Measurements from ENCODE around the gene PEDS1.

- no peak for TF ChIP-seq POLR2A (IDR thresholded peaks at IDR 0.05)
- TF ChIP-seq, protein P1, sequence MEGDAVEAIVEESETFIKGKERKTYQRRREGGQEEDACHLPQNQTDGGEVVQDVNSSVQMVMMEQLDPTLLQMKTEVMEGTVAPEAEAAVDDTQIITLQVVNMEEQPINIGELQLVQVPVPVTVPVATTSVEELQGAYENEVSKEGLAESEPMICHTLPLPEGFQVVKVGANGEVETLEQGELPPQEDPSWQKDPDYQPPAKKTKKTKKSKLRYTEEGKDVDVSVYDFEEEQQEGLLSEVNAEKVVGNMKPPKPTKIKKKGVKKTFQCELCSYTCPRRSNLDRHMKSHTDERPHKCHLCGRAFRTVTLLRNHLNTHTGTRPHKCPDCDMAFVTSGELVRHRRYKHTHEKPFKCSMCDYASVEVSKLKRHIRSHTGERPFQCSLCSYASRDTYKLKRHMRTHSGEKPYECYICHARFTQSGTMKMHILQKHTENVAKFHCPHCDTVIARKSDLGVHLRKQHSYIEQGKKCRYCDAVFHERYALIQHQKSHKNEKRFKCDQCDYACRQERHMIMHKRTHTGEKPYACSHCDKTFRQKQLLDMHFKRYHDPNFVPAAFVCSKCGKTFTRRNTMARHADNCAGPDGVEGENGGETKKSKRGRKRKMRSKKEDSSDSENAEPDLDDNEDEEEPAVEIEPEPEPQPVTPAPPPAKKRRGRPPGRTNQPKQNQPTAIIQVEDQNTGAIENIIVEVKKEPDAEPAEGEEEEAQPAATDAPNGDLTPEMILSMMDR (IDR thresholded peaks at IDR 0.05): no peak
- TF ChIP-seq POLR2AphosphoS5 (IDR thresholded peaks at IDR 0.05): no peak
- TF ChIP-seq EP300 (IDR thresholded peaks at IDR 0.05): no peak
Measured at GRCh38 chr20:50118203-50118602, 35.3 kb downstream of the PEDS1 start.

All from upper lobe of left lung (tissue), 4 donors.